Measurements from ENCODE around the gene SPCS2.

- TF ChIP-seq CTCF (IDR thresholded peaks at IDR 0.05) (no peak), POLR2A (IDR thresholded peaks at IDR 0.05) (no peak), POLR2AphosphoS5 (IDR thresholded peaks at IDR 0.05) (no peak), EP300 (IDR thresholded peaks at IDR 0.05; ENCODE audit: low read depth) (no peak)
Measured at GRCh38 chr11:75028321-75028720, 79.3 kb downstream of the SPCS2 start.

All from transverse colon (tissue), 4 donors.